GM12878 (cell line): ENCODE data around the gene GALNTL6. TPM values are rescaled to one million over a fixed set of nuclear protein-coding genes. Genes with fewer than 3 reads are reported as not detected.

Source experiments
- ATAC-seq: fragments of 200-7000 bp; cut with Tn5 transposase; 3 replicates; pipeline ENCODE4 v1.9.1; 2020; ENCODE audit warnings: mild to moderate bottlenecking, moderate library complexity
- BruUV-seq: library from RNA; stranded (reverse); fragments of 400-500 nt; replicated peaks from 2 replicates; lab custom pipeline; 2021; lab: Mats Ljungman, UMichigan
- CTCF ChIA-PET: fragments of 300-600 bp; sonication (Branson Sonifier 250); formaldehyde crosslinking; extraction: SDS; loops from one replicate; lab custom pipeline; 2021; ENCODE audit warnings: inconsistent platforms; lab: Yijun Ruan, JAX
- POLR2A ChIA-PET: fragments of 350-600 bp; formaldehyde crosslinking; extraction: SDS; loops from one replicate; lab custom pipeline; 2021; ENCODE audit warnings: inconsistent platforms; lab: Charles Lee
- RAD21 ChIA-PET: fragments of 300-600 bp; sonication (Branson Sonifier 250); formaldehyde crosslinking; loops from one replicate; lab custom pipeline; 2023; ENCODE audit warnings: antibody characterized with exemption; ENCODE audit not compliant: unreplicated experiment; lab: Charles Lee
- SMC1A ChIA-PET: fragments of 300-600 bp; sonication (Branson Sonifier 250); formaldehyde crosslinking; loops from one replicate; lab custom pipeline; 2023; ENCODE audit not compliant: unreplicated experiment, uncharacterized antibody; lab: Charles Lee
- DNase-seq: peaks from one replicate; pipeline ENCODE4 v3.0.0-alpha.2; 2011; ENCODE audit warnings: low read depth, low spot score
- FAIRE-seq: peaks from 3 replicates; lab custom pipeline; 2011; peaks lifted over from hg19 to GRCh38; lab: Jason Lieb, UNC
- H2AFZ ChIP-seq: 2 replicates; pipeline ENCODE4 v1.6.0; 2011; ENCODE audit warnings: low read depth, low read length, control low read depth; ENCODE audit not compliant: control insufficient read depth
- H3K27ac ChIP-seq: 2 replicates; pipeline ENCODE4 v1.5.1; 2011; ENCODE audit warnings: control low read depth; ENCODE audit not compliant: control insufficient read depth, insufficient read depth
- H3K27me3 ChIP-seq, 2 experiments: replicated peaks in 1 of 2; 2 replicates each; pipeline versions ENCODE4 v1.6.0 to v1.6.1; 2011; ENCODE audit warnings: low read length in 1 of 2; ENCODE audit not compliant: control insufficient read depth in 2 of 2, insufficient read depth in 2 of 2
- H3K36me3 ChIP-seq, 2 experiments: 2 replicates each; pipeline ENCODE4 v1.5.1; 2011; ENCODE audit warnings: low read length in 1 of 2; ENCODE audit not compliant: control insufficient read depth in 2 of 2, insufficient read depth in 2 of 2
- H3K4me1 ChIP-seq: 2 replicates; pipeline ENCODE4 v1.6.1; 2011; ENCODE audit warnings: mild to moderate bottlenecking, low read length, moderate library complexity, mixed read lengths; ENCODE audit not compliant: control insufficient read depth, insufficient read depth
- H3K4me2 ChIP-seq: 2 replicates; pipeline ENCODE4 v1.6.0; 2011; ENCODE audit warnings: control low read depth; ENCODE audit not compliant: control insufficient read depth, insufficient read depth
- H3K4me3 ChIP-seq: fragments of 200-600 bp; sonication (generic); 2 replicates; pipeline ENCODE4 v1.5.1; 2016
- H3K79me2 ChIP-seq: 2 replicates; pipeline ENCODE4 v1.6.0; 2011; ENCODE audit warnings: low read length; ENCODE audit not compliant: control insufficient read depth, insufficient read depth
- H3K9ac ChIP-seq: 2 replicates; pipeline ENCODE4 v1.8.0; 2011; ENCODE audit warnings: low read length, control low read depth, mixed read lengths; ENCODE audit not compliant: control insufficient read depth, insufficient read depth
- H3K9me3 ChIP-seq: replicated peaks from 3 replicates; pipeline ENCODE4 v1.5.1; 2011; ENCODE audit warnings: mild to moderate bottlenecking, low read length; ENCODE audit not compliant: control insufficient read depth, insufficient read depth
- H4K20me1 ChIP-seq: 2 replicates; pipeline ENCODE4 v1.6.0; 2011; ENCODE audit not compliant: control insufficient read depth, insufficient read depth
- CBX5 ChIP-seq: sonication (generic); IDR thresholded peaks from 2 replicates; pipeline ENCODE4 v1.6.1; 2016; ENCODE audit warnings: low read depth, moderate library complexity, mild to moderate bottlenecking, inconsistent platforms
- CREB1 ChIP-seq: IDR thresholded peaks from 2 replicates; pipeline ENCODE4 v1.6.1; 2012; ENCODE audit warnings: low read depth, mild to moderate bottlenecking, inconsistent platforms
- GABPA ChIP-seq: IDR thresholded peaks from 2 replicates; pipeline ENCODE4 v1.6.1; 2014; ENCODE audit warnings: antibody characterized with exemption, low read depth, mild to moderate bottlenecking, inconsistent platforms
- HCFC1 ChIP-seq: fragments of 150-350 bp; IDR thresholded peaks from 2 replicates; pipeline ENCODE4 v1.6.1; 2014; ENCODE audit warnings: low read length
- IKZF1 ChIP-seq: fragments of 450-650 bp; conservative IDR thresholded peaks from 2 replicates; pipeline ENCODE4 v1.6.1; 2017; ENCODE audit warnings: antibody characterized with exemption, mild to moderate bottlenecking
- NR2C1 ChIP-seq: fragments of 450-650 bp; IDR thresholded peaks from 2 replicates; pipeline ENCODE4 v1.6.1; 2017; ENCODE audit warnings: antibody characterized with exemption, mild to moderate bottlenecking, moderate library complexity
- PAX8 ChIP-seq: fragments of 450-650 bp; IDR thresholded peaks from 2 replicates; pipeline ENCODE4 v1.6.1; 2017; ENCODE audit warnings: mild to moderate bottlenecking, moderate library complexity
- RCOR1 ChIP-seq: conservative IDR thresholded peaks from 2 replicates; pipeline ENCODE4 v1.6.1; 2012; ENCODE audit warnings: low read depth, low read length, improper control_type of control experiment
- RFX5 ChIP-seq: IDR thresholded peaks from 2 replicates; pipeline ENCODE4 v1.6.1; 2011; ENCODE audit warnings: low read depth, low read length, improper control_type of control experiment
- ZBTB11 ChIP-seq: fragments of 450-650 bp; formaldehyde crosslinking; IDR thresholded peaks from 2 replicates; pipeline ENCODE4 v1.5.0; 2022; ENCODE audit warnings: mild to moderate bottlenecking, missing genetic modification characterization
- ZBTB33 ChIP-seq: fragments of 450-650 bp; IDR thresholded peaks from 2 replicates; pipeline ENCODE4 v1.6.1; 2017; ENCODE audit warnings: mild to moderate bottlenecking
- ZBTB40 ChIP-seq: fragments of 450-650 bp; IDR thresholded peaks from 2 replicates; pipeline ENCODE4 v1.6.1; 2016; ENCODE audit warnings: mild to moderate bottlenecking, moderate library complexity, borderline replicate concordance
- ZNF207 ChIP-seq: fragments of 450-650 bp; IDR thresholded peaks from 2 replicates; pipeline ENCODE4 v1.6.1; 2014; ENCODE audit warnings: antibody characterized with exemption, mild to moderate bottlenecking, borderline replicate concordance
- WGBS: methylation state at CpG from one replicate; pipeline ENCODE4 v1.1.6; 2016; ENCODE audit warnings: low lambda C conversion rate; ENCODE audit not compliant: insufficient replicate concordance, insufficient coverage; ENCODE audit errors: missing lambda C conversion rate; 5-methylcytosine and 5-hydroxymethylcytosine counted together
- in situ Hi-C: fragments of 300-500 bp; cut with MboI; formaldehyde crosslinking; loops from 9 replicates; pipeline ENCODE4 v1.14.3; 2018; ENCODE audit warnings: mixed read lengths
- intact Hi-C: fragments of 100-400 bp; cut with micrococcal nuclease; formaldehyde crosslinking; loops from one replicate; pipeline ENCODE4 v1.14.2; 2022; ENCODE audit not compliant: unreplicated experiment
- polyA plus RNA-seq, 11 experiments: library from polyadenylated mRNA; depleted of rRNA in 4 of 11; unstranded in 6 of 11; stranded (reverse) in 5 of 11; fragments of >200 nt; fragmentation: Nextera tagmentation in 4 of 11; fragmentation: Illumina TruSeq in 1 of 11; extraction: Ambion mirVana in 4 of 11; extraction: Trizol in 1 of 11; gene quantifications; 1 replicate in 1 of 11; 2 replicates in 10 of 11; pipeline versions ENCODE4 v1.2.1 to v1.2.3, GENCODE V29; 2011 to 2016; ENCODE audit warnings: inconsistent platforms in 2 of 11, missing spikeins in 2 of 11, low read depth in 1 of 11
- total RNA-seq, 4 experiments: library from RNA; depleted of rRNA in 3 of 4; stranded (reverse); fragments of >200 nt in 3 of 4; fragmentation: Illumina TruSeq in 1 of 4; extraction: Trizol in 1 of 4; gene quantifications; 2 replicates each; pipeline versions ENCODE4 v1.2.1 to v1.2.3, GENCODE V29; 2013 to 2021

GALNTL6 gene
- total and polyA plus RNA-seq, 10 of the 15 experiments (the other 5 are each of a cell fraction or from before 2014, with no cell fraction given) = 0.01 to 0.29 TPM; not detected in 8

GRCh38 chr4:172995161-172995560 lies 1182.0 kb downstream of the GALNTL6 start:
- no peak for ATAC-seq
- POLR2A ChIA-PET = interaction anchor here (0.6 to 1.2 kb wide), 2 partner anchors 9 to 103 kb away, joined by 3 to 4 read pairs; no protein-coding TSS in a partner anchor
- Histone ChIP-seq H3K9me3 (no peaks in the 10 kb centered on the region), H3K9ac (no peak overlapping the region), H3K4me1 (no peaks in the 10 kb centered on the region), H3K27me3 (no peaks in the 10 kb centered on the region), H3K36me3 (no peaks in the 10 kb centered on the region), H4K20me1 (no peaks in the 10 kb centered on the region), H3K27ac (no peak overlapping the region), H3K4me3 (no peak overlapping the region), H3K79me2 (no peaks in the 10 kb centered on the region), H3K4me2 (no peak overlapping the region), H2AFZ (no peak overlapping the region)
- RAD21 ChIA-PET = no interaction called here
- in situ Hi-C loops = no loop called here
- SMC1A ChIA-PET = interaction anchor here (0.9 kb wide), 1 partner anchor 135 kb away, joined by 3 read pairs; no protein-coding TSS in a partner anchor
- 74% methylated on average over 4 of the region's 4 CpGs for WGBS
- BruUV-seq = no TSS peak
- CTCF ChIA-PET = interaction anchor here (3.3 kb wide), 1 partner anchor 18 kb away, joined by 10 read pairs; no protein-coding TSS in a partner anchor
- intact Hi-C loops = no loop called here
- DNase-seq = no peak
- no peak for FAIRE-seq
- TF ChIP-seq RFX5 = no peak
- no peak for TF ChIP-seq PAX8
- TF ChIP-seq IKZF1 = no peak
- no peak for TF ChIP-seq GABPA
- no peak for TF ChIP-seq CREB1
- no peak for TF ChIP-seq RCOR1
- TF ChIP-seq ZBTB40 = no peak
- TF ChIP-seq HCFC1 = no peak
- TF ChIP-seq NR2C1 = no peak
- TF ChIP-seq ZBTB11 (CRISPR knock-in tag) = no peak
- no peak for TF ChIP-seq ZBTB33
- no peak for TF ChIP-seq ZNF207
- TF ChIP-seq CBX5 = no peak
